ENCODE data around the gene LHX5. TPM values are rescaled to one million over a fixed set of nuclear protein-coding genes. Genes with fewer than 3 reads are reported as not detected.

The LHX5 gene
- total RNA-seq, 1 experiment from 2014 or later, result not detected

- DNase-seq (ENCODE audit: unreplicated experiment), result no peak
- no TSS peak for BruUV-seq (replicated peaks)
- no peak overlapping the region for H3K4me3 Mint-ChIP-seq (ENCODE audit: unreplicated experiment)
- H3K4me1 Mint-ChIP-seq (ENCODE audit: insufficient read depth, unreplicated experiment), result peaks cover 5% of the 10 kb centered on the region
- no peaks in the 10 kb centered on the region for H3K9me3 Mint-ChIP-seq (ENCODE audit: unreplicated experiment)
- ChIA-PET POLR2A (interaction anchor here (0.6 kb wide), 1 partner anchor 233 kb away, joined by 3 read pairs; the partner anchor contains the start of gene DDX54), CTCF (no interaction called here)
- intact Hi-C loops (cut with micrococcal nuclease), result no loop called here
- H3K27me3 Mint-ChIP-seq (ENCODE audit: insufficient read depth, unreplicated experiment), result no peaks in the 10 kb centered on the region
- TF ChIP-seq, protein P1, sequence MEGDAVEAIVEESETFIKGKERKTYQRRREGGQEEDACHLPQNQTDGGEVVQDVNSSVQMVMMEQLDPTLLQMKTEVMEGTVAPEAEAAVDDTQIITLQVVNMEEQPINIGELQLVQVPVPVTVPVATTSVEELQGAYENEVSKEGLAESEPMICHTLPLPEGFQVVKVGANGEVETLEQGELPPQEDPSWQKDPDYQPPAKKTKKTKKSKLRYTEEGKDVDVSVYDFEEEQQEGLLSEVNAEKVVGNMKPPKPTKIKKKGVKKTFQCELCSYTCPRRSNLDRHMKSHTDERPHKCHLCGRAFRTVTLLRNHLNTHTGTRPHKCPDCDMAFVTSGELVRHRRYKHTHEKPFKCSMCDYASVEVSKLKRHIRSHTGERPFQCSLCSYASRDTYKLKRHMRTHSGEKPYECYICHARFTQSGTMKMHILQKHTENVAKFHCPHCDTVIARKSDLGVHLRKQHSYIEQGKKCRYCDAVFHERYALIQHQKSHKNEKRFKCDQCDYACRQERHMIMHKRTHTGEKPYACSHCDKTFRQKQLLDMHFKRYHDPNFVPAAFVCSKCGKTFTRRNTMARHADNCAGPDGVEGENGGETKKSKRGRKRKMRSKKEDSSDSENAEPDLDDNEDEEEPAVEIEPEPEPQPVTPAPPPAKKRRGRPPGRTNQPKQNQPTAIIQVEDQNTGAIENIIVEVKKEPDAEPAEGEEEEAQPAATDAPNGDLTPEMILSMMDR (IDR thresholded peaks at IDR 0.05; ENCODE audit: unreplicated experiment), result no peak
- no peak overlapping the region for H3K27ac Mint-ChIP-seq (ENCODE audit: low read depth, unreplicated experiment)
- no peaks in the 10 kb centered on the region for H3K36me3 Mint-ChIP-seq (ENCODE audit: insufficient read depth, unreplicated experiment)
These were observed 53.3 kb downstream of the LHX5 start for GRCh38 chr12:113418213-113418879.

DNA sequence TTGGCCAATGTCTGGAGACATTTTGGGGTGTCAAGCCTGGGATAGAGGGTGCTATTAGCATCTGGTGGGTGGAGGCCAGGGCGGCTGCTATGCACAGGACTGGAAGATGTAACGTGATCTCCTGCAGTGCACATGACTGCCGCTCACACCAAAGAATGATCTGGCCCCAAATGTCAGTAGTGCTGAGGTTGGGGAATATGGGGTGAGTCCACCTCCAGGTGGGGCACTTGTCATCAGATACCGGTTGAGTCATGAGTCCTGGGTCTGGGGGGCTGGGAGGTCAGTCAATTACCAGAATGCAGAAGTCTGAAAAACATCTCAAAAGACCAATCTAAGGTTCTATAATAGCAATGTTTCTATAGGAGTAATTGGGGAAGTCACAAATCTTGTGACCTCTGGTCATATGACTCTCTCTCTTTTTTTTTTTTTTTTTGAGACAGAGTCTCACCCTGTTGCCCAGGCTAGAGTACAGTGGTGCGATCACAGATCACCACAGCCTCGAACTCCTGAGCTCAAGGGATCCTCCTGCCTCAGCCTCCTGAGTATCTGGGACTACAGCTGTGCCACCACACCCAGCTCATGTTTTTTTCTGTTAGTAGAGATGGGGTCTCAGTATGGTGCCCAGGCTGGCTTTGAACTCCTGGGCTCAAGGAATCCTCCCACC is 55.4 kb downstream of the LHX5 start:
- H3K27me3 Mint-ChIP-seq (ENCODE audit: insufficient read depth, unreplicated experiment), result no peaks in the 10 kb centered on the region
- H3K27ac Mint-ChIP-seq (ENCODE audit: low read depth, unreplicated experiment), result no peak overlapping the region
- no TSS peak for BruUV-seq (replicated peaks)
- TF ChIP-seq, protein P1 (IDR thresholded peaks at IDR 0.05; ENCODE audit: unreplicated experiment), result no peak
- ChIA-PET CTCF (interaction anchor here (3.1 kb wide), 1 partner anchor 8 kb away, joined by 15 read pairs; no protein-coding TSS in a partner anchor), POLR2A (interaction anchor here (0.5 kb wide), 1 partner anchor 407 kb away, joined by 3 read pairs; no protein-coding TSS in a partner anchor)
- DNase-seq (ENCODE audit: unreplicated experiment), result peak; percentile 35
- H3K4me3 Mint-ChIP-seq (ENCODE audit: unreplicated experiment), result no peak overlapping the region
- intact Hi-C loops (cut with micrococcal nuclease), result no loop called here
- no peaks in the 10 kb centered on the region for H3K9me3 Mint-ChIP-seq (ENCODE audit: unreplicated experiment)
- H3K4me1 Mint-ChIP-seq (ENCODE audit: insufficient read depth, unreplicated experiment), result no peaks in the 10 kb centered on the region
- H3K36me3 Mint-ChIP-seq (ENCODE audit: insufficient read depth, unreplicated experiment), result no peaks in the 10 kb centered on the region

- CTCF ChIA-PET, result interaction anchor here (0.6 to 3.1 kb wide), 4 partner anchors 10 to 45 kb away, joined by 3 to 15 read pairs (median 4); partner anchors contain the start of gene SDS
- Mint-ChIP-seq H3K36me3 (ENCODE audit: insufficient read depth, unreplicated experiment) (no peaks in the 10 kb centered on the region), H3K9me3 (ENCODE audit: unreplicated experiment) (no peaks in the 10 kb centered on the region), H3K27ac (ENCODE audit: low read depth, unreplicated experiment) (no peak overlapping the region), H3K4me3 (ENCODE audit: unreplicated experiment) (no peak overlapping the region), H3K27me3 (ENCODE audit: insufficient read depth, unreplicated experiment) (no peaks in the 10 kb centered on the region), H3K4me1 (ENCODE audit: insufficient read depth, unreplicated experiment) (no peaks in the 10 kb centered on the region)
- POLR2A ChIA-PET, result interaction anchor here (0.8 kb wide), 1 partner anchor 10 kb away, joined by 3 read pairs; no protein-coding TSS in a partner anchor
- DNase-seq (ENCODE audit: unreplicated experiment), result no peak
- no TSS peak for BruUV-seq (replicated peaks)
- intact Hi-C loops (cut with micrococcal nuclease), result no loop called here
- TF ChIP-seq, protein P1 (IDR thresholded peaks at IDR 0.05; ENCODE audit: unreplicated experiment), result no peak
These were observed 57.1 kb downstream of the LHX5 start for GRCh38 chr12:113414519-113415038.

GRCh38 chr12:113413488-113413939 is 58.2 kb downstream of the LHX5 start:
- ChIA-PET POLR2A (interaction anchor here (0.8 kb wide), 1 partner anchor 9 kb away, joined by 3 read pairs; no protein-coding TSS in a partner anchor), CTCF (interaction anchor here (0.7 to 3.1 kb wide), 3 partner anchors 11 to 241 kb away, joined by 4 to 15 read pairs (median 6); no protein-coding TSS in a partner anchor)

More at GRCh38 chr12:113413488-113413939, 58.2 kb downstream of the LHX5 start:
- peak; percentile 46 for DNase-seq (ENCODE audit: unreplicated experiment)
- Mint-ChIP-seq H3K27me3 (ENCODE audit: insufficient read depth, unreplicated experiment) (no peaks in the 10 kb centered on the region), H3K9me3 (ENCODE audit: unreplicated experiment) (no peaks in the 10 kb centered on the region), H3K4me3 (ENCODE audit: unreplicated experiment) (no peak overlapping the region), H3K36me3 (ENCODE audit: insufficient read depth, unreplicated experiment) (no peaks in the 10 kb centered on the region), H3K4me1 (ENCODE audit: insufficient read depth, unreplicated experiment) (no peaks in the 10 kb centered on the region), H3K27ac (ENCODE audit: low read depth, unreplicated experiment) (no peak overlapping the region)
- BruUV-seq (replicated peaks), result no TSS peak
- intact Hi-C loops (cut with micrococcal nuclease), result no loop called here
- TF ChIP-seq, protein P1 (IDR thresholded peaks at IDR 0.05; ENCODE audit: unreplicated experiment), result no peak

All from MCF 10A (cell line).